ENCODE data around the gene CARS1. TPM values are rescaled to one million over a fixed set of nuclear protein-coding genes. Genes with fewer than 3 reads are reported as not detected.

The CARS1 gene
- total and polyA plus RNA-seq, 9 donors = 12.5 to 148 (median 17.6) TPM

GRCh38 chr11:3085052-3085451, 27.8 kb upstream of the CARS1 start:
- intact Hi-C loops (cut with DNase I) = no loop called here
- WGBS, 3 donors = 42 to 62% (median 43%) methylated on average over 5 of the region's 5 CpGs
- Histone ChIP-seq H3K36me3 (no peaks in the 10 kb centered on the region), H3K27me3 (no peaks in the 10 kb centered on the region), H3K27ac (no peak overlapping the region), H3K9me3 (no peaks in the 10 kb centered on the region), H3K4me3 (no peak overlapping the region), H3K4me1 (ENCODE audit: insufficient read depth) (no peaks in the 10 kb centered on the region)
- TF ChIP-seq POLR2A (IDR thresholded peaks at IDR 0.05) (no peak), EP300 (IDR thresholded peaks at IDR 0.05) (no peak)
- TF ChIP-seq, protein P1, sequence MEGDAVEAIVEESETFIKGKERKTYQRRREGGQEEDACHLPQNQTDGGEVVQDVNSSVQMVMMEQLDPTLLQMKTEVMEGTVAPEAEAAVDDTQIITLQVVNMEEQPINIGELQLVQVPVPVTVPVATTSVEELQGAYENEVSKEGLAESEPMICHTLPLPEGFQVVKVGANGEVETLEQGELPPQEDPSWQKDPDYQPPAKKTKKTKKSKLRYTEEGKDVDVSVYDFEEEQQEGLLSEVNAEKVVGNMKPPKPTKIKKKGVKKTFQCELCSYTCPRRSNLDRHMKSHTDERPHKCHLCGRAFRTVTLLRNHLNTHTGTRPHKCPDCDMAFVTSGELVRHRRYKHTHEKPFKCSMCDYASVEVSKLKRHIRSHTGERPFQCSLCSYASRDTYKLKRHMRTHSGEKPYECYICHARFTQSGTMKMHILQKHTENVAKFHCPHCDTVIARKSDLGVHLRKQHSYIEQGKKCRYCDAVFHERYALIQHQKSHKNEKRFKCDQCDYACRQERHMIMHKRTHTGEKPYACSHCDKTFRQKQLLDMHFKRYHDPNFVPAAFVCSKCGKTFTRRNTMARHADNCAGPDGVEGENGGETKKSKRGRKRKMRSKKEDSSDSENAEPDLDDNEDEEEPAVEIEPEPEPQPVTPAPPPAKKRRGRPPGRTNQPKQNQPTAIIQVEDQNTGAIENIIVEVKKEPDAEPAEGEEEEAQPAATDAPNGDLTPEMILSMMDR (IDR thresholded peaks at IDR 0.05) = no peak
- DNase-seq = peak in 1 of 5 donors; percentile 9

GRCh38 chr11:3083321-3083720, 26.1 kb upstream of the CARS1 start:
- no peak for DNase-seq
- H3K27ac ChIP-seq = no peak overlapping the region
- intact Hi-C loops (cut with DNase I) = no loop called here
- WGBS, 3 donors = 78 to 82% (median 81%) methylated on average over 8 of the region's 8 CpGs
- H3K9me3 ChIP-seq = no peaks in the 10 kb centered on the region
- no peak overlapping the region for H3K4me3 ChIP-seq
- H3K27me3 ChIP-seq = no peaks in the 10 kb centered on the region
- TF ChIP-seq, protein P1 (IDR thresholded peaks at IDR 0.05) = no peak
- TF ChIP-seq POLR2A (IDR thresholded peaks at IDR 0.05) (no peak), EP300 (IDR thresholded peaks at IDR 0.05) (no peak)
- H3K36me3 ChIP-seq = no peaks in the 10 kb centered on the region
- no peaks in the 10 kb centered on the region for H3K4me1 ChIP-seq (ENCODE audit: insufficient read depth)

- Histone ChIP-seq H3K27ac (no peak overlapping the region), H3K9me3 (no peaks in the 10 kb centered on the region), H3K4me3 (no peak overlapping the region), H3K27me3 (no peaks in the 10 kb centered on the region), H3K4me1 (ENCODE audit: insufficient read depth) (no peaks in the 10 kb centered on the region), H3K36me3 (no peaks in the 10 kb centered on the region)
- TF ChIP-seq, protein P1 (IDR thresholded peaks at IDR 0.05) = no peak
- TF ChIP-seq EP300 (IDR thresholded peaks at IDR 0.05) (no peak), POLR2A (IDR thresholded peaks at IDR 0.05) (no peak)
- intact Hi-C loops (cut with DNase I) = no loop called here
- WGBS, 3 donors = 76 to 85% (median 78%) methylated on average over 6 of the region's 6 CpGs
- no peak for DNase-seq
Observed at GRCh38 chr11:3081386-3081751, 24.1 kb upstream of the CARS1 start.

- intact Hi-C loops (cut with DNase I) = no loop called here
- TF ChIP-seq EP300 (IDR thresholded peaks at IDR 0.05) (no peak), POLR2A (IDR thresholded peaks at IDR 0.05) (no peak)
- TF ChIP-seq, protein P1 (IDR thresholded peaks at IDR 0.05) = no peak
Observed at GRCh38 chr11:3080733-3081385, 23.6 kb upstream of the CARS1 start.

More at GRCh38 chr11:3080733-3081385, 23.6 kb upstream of the CARS1 start:
- no peak for DNase-seq
- no peaks in the 10 kb centered on the region for H3K9me3 ChIP-seq
- no peak overlapping the region for H3K27ac ChIP-seq
- H3K4me1 ChIP-seq (ENCODE audit: insufficient read depth) = no peaks in the 10 kb centered on the region
- no peaks in the 10 kb centered on the region for H3K27me3 ChIP-seq
- H3K36me3 ChIP-seq = no peaks in the 10 kb centered on the region
- H3K4me3 ChIP-seq = no peak overlapping the region
- WGBS, 3 donors = 76 to 83% (median 83%) methylated on average over 13 of the region's 13 CpGs

Measured in ovary (tissue), 9 donors.